ENCODE data around the gene HOGA1. TPM values are rescaled to one million over a fixed set of nuclear protein-coding genes. Genes with fewer than 3 reads are reported as not detected.

HOGA1 gene
- total and polyA plus RNA-seq, 2 of the 13 experiments (the other 11 are each of a cell fraction or from before 2014, with no cell fraction given), result 7.6 to 19.5 TPM

DNA sequence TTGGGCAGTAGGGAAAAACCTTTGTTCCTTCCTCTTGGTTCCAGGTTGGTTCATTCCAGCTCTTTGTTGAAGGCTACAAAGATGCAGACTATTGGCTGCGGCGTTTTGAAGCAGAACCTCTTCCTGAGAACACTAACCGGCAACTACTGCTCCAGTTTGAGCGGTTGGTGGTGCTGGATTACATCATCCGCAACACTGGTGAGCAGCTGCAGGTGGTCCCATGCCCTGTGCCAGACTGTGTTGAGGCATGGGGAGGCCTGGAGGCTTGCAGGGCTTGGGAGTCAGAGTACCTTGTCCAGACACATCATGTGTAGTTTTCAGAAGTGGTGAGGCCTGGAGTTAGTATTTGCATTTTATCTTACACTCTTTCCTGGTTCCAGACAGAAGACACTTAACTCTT is 72.6 kb downstream of the HOGA1 start (continued):
- no peak for TF ChIP-seq RERE (CRISPR knock-in tag; IDR thresholded peaks at IDR 0.05; ENCODE audit: low read depth)
- TF ChIP-seq ZNF605 (CRISPR knock-in tag; IDR thresholded peaks at IDR 0.05), result no peak
- TF ChIP-seq HOXA5 (CRISPR knock-in tag; IDR thresholded peaks at IDR 0.05), result no peak

- no peak for FAIRE-seq
- H3K9ac ChIP-seq (ENCODE audit: insufficient read depth, low read depth, low read length), result no peak overlapping the region
- TF ChIP-seq KDM1A (CRISPR knock-in tag; IDR thresholded peaks at IDR 0.05) (no peak), MATR3 (CRISPR knock-in tag; IDR thresholded peaks at IDR 0.05) (no peak), BHLHE40 (IDR thresholded peaks at IDR 0.05; ENCODE audit: low read length) (no peak), TRIM24 (CRISPR knock-in tag; IDR thresholded peaks at IDR 0.05) (no peak), ETV5 (CRISPR knock-in tag; IDR thresholded peaks at IDR 0.05; ENCODE audit: borderline replicate concordance) (no peak), NFYC (CRISPR knock-in tag; IDR thresholded peaks at IDR 0.05) (no peak), ZFAT (CRISPR knock-in tag; conservative IDR thresholded peaks at IDR 0.05) (no peak), GABPB1 (CRISPR knock-in tag; IDR thresholded peaks at IDR 0.05) (no peak)
- TF ChIP-seq, protein P1, sequence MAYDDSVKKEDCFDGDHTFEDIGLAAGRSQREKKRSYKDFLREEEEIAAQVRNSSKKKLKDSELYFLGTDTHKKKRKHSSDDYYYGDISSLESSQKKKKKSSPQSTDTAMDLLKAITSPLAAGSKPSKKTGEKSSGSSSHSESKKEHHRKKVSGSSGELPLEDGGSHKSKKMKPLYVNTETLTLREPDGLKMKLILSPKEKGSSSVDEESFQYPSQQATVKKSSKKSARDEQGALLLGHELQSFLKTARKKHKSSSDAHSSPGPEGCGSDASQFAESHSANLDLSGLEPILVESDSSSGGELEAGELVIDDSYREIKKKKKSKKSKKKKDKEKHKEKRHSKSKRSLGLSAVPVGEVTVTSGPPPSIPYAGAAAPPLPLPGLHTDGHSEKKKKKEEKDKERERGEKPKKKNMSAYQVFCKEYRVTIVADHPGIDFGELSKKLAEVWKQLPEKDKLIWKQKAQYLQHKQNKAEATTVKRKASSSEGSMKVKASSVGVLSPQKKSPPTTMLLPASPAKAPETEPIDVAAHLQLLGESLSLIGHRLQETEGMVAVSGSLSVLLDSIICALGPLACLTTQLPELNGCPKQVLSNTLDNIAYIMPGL (CRISPR knock-in tag; IDR thresholded peaks at IDR 0.05; ENCODE audit: borderline replicate concordance in 1 of 2, low read depth in 1 of 2), result no peak
These were observed 75.4 kb downstream of the HOGA1 start for GRCh38 chr10:97659589-97659988.

More at GRCh38 chr10:97659589-97659988, 75.4 kb downstream of the HOGA1 start:
- WGBS (ENCODE audit: low lambda C conversion rate), result 89% methylated on average over 1 of the region's 1 CpG
- H3K9me3 ChIP-seq (ENCODE audit: low read length), result no peaks in the 10 kb centered on the region
- H2AFZ ChIP-seq (ENCODE audit: low read length), result no peak overlapping the region
- no peaks in the 10 kb centered on the region for H3K79me2 ChIP-seq (ENCODE audit: insufficient read depth, low read length)
- intact Hi-C loops (cut with micrococcal nuclease; ENCODE audit: unreplicated experiment), result no loop called here
- H3K4me3 ChIP-seq (replicated peaks in 1 of 3; ENCODE audit: insufficient read depth in 1 of 3, low read depth in 2 of 3, low read length in 3 of 3), result no peak overlapping the region
- no peaks in the 10 kb centered on the region for H4K20me1 ChIP-seq (ENCODE audit: insufficient read depth, low read length)
- H3K4me2 ChIP-seq (ENCODE audit: low read depth, low read length), result no peak overlapping the region
- H3K27ac ChIP-seq (ENCODE audit: extremely low read length, insufficient read depth, low read length), result no peak overlapping the region
- H3K27me3 ChIP-seq (ENCODE audit: control insufficient read depth in 1 of 2, insufficient read depth in 2 of 2, low read length in 2 of 2), result no peaks in the 10 kb centered on the region
- peaks cover 15% of the 10 kb centered on the region for H3K4me1 ChIP-seq (ENCODE audit: insufficient read depth, low read length)
- in situ Hi-C loops (cut with HindIII; ENCODE audit: extremely low pct_ligation_motif_present, low pct_unique_long_range_greater_than_20kb), result no loop called here
- POLR2A ChIA-PET, result no interaction called here
- no TSS peak for BruUV-seq (replicated peaks)
- peaks cover 6 to 38% of the 10 kb centered on the region in 2 experiments; a peak in 3 of 5 replicates for H3K36me3 ChIP-seq (replicated peaks in 1 of 2; ENCODE audit: control insufficient read depth in 1 of 2, insufficient read depth in 2 of 2, low read length in 2 of 2)
- CTCF ChIA-PET (ENCODE audit: low intra/inter-chr PET ratio, low total read pairs), result no interaction called here
- ATAC-seq (no peak), DNase-seq (ENCODE audit: low spot score) (no peak)

All from HepG2 (cell line).